ENCODE data around the gene CIC. TPM values are rescaled to one million over a fixed set of nuclear protein-coding genes. Genes with fewer than 3 reads are reported as not detected.

Gene CIC
- total and polyA plus RNA-seq, 2 of the 13 experiments (the other 11 are each of a cell fraction or from before 2014, with no cell fraction given): 5.9 to 8.0 TPM

GRCh38 chr19:42219812-42220750 lies 49.0 kb upstream of the CIC start, which contains the start of gene ZNF526 (continued):
- TF ChIP-seq, protein P1, sequence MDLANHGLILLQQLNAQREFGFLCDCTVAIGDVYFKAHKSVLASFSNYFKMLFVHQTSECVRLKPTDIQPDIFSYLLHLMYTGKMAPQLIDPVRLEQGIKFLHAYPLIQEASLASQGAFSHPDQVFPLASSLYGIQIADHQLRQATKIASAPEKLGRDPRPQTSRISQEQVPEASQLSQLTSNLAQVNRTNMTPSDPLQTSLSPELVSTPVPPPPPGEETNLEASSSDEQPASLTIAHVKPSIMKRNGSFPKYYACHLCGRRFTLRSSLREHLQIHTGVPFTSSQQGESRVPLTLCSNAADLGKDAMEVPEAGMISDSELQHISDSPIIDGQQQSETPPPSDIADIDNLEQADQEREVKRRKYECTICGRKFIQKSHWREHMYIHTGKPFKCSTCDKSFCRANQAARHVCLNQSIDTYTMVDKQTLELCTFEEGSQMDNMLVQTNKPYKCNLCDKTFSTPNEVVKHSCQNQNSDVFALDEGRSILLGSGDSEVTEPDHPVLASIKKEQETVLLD (CRISPR knock-in tag; IDR thresholded peaks at IDR 0.05; ENCODE audit: low read depth): peak; percentile 38; the same call in 1 of the 2 replicates
- TF ChIP-seq ZNF737 (CRISPR knock-in tag; IDR thresholded peaks at IDR 0.05; ENCODE audit: borderline replicate concordance) (no peak), ZNF768 (CRISPR knock-in tag; IDR thresholded peaks at IDR 0.05) (peak; percentile 69), TEAD2 (CRISPR knock-in tag; IDR thresholded peaks at IDR 0.05) (no peak), ETS1 (CRISPR knock-in tag; IDR thresholded peaks at IDR 0.05) (no peak), RCOR2 (CRISPR knock-in tag; IDR thresholded peaks at IDR 0.05) (0 out of 2 replicates have a peak, but pooled peaks have one; percentile 17), XRCC5 (optimal IDR thresholded peaks at IDR 0.05; ENCODE audit: low read length) (peak; percentile 55), ZFAT (CRISPR knock-in tag; conservative IDR thresholded peaks at IDR 0.05) (no peak), ZNF143 (CRISPR knock-in tag; IDR thresholded peaks at IDR 0.05) (peak; percentile 72), MEF2D (CRISPR knock-in tag; IDR thresholded peaks at IDR 0.05) (0 out of 2 replicates have a peak, but pooled peaks have one; percentile 56), ZNF619 (CRISPR knock-in tag; IDR thresholded peaks at IDR 0.05) (no peak), GMEB1 (CRISPR knock-in tag; IDR thresholded peaks at IDR 0.05; ENCODE audit: borderline replicate concordance) (peak; percentile 79; the same call in 1 of the 2 replicates), MBNL3 (CRISPR knock-in tag; conservative IDR thresholded peaks at IDR 0.05) (no peak), ZSCAN21 (CRISPR knock-in tag; IDR thresholded peaks at IDR 0.05; ENCODE audit: borderline replicate concordance) (peak; percentile 69), ARNT (IDR thresholded peaks at IDR 0.05) (no peak)
- TF ChIP-seq, protein P2, sequence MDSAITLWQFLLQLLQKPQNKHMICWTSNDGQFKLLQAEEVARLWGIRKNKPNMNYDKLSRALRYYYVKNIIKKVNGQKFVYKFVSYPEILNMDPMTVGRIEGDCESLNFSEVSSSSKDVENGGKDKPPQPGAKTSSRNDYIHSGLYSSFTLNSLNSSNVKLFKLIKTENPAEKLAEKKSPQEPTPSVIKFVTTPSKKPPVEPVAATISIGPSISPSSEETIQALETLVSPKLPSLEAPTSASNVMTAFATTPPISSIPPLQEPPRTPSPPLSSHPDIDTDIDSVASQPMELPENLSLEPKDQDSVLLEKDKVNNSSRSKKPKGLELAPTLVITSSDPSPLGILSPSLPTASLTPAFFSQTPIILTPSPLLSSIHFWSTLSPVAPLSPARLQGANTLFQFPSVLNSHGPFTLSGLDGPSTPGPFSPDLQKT (CRISPR knock-in tag; IDR thresholded peaks at IDR 0.05; ENCODE audit: borderline replicate concordance): no peak
- TF ChIP-seq, protein P3, sequence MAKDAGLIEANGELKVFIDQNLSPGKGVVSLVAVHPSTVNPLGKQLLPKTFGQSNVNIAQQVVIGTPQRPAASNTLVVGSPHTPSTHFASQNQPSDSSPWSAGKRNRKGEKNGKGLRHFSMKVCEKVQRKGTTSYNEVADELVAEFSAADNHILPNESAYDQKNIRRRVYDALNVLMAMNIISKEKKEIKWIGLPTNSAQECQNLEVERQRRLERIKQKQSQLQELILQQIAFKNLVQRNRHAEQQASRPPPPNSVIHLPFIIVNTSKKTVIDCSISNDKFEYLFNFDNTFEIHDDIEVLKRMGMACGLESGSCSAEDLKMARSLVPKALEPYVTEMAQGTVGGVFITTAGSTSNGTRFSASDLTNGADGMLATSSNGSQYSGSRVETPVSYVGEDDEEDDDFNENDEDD (CRISPR knock-in tag; IDR thresholded peaks at IDR 0.05; ENCODE audit: borderline replicate concordance): peak; percentile 75; the same call in 1 of the 2 replicates
